HL-60 (cell line): ENCODE measurements around the gene SRPK2.

Source experiments
- DNase-seq, 2 experiments: peaks; one replicate each; pipeline ENCODE4 v3.0.0-alpha.2; 2010 to 2020; ENCODE audit warnings: low read depth in 1 of 2, low spot score in 1 of 2
- H3K27ac ChIP-seq: fragments of 250-450 bp; sonication (Bioruptor Pico); replicated peaks from 2 replicates; pipeline ENCODE4 v1.5.1; 2020; ENCODE audit warnings: mild to moderate bottlenecking, moderate library complexity
- H3K27me3 ChIP-seq: fragments of 250-450 bp; sonication (Bioruptor Pico); 2 replicates; pipeline ENCODE4 v1.5.1; 2021; ENCODE audit warnings: mild to moderate bottlenecking, moderate library complexity; ENCODE audit not compliant: insufficient read depth, poor library complexity, severe bottlenecking
- H3K4me3 ChIP-seq: replicated peaks from 2 replicates; pipeline ENCODE4 v1.5.1; 2011; ENCODE audit warnings: mild to moderate bottlenecking, control low read depth, low read length; ENCODE audit not compliant: insufficient read depth
- CTCF ChIP-seq: IDR thresholded peaks from one replicate; pipeline ENCODE4 v1.5.1; 2011; ENCODE audit warnings: low read length, control low read depth, inconsistent platforms; ENCODE audit not compliant: insufficient read depth
- GABPA ChIP-seq: IDR thresholded peaks from 2 replicates; pipeline ENCODE4 v1.6.1; 2012; ENCODE audit warnings: low read depth
- POLR2AphosphoS5 ChIP-seq: IDR thresholded peaks from 2 replicates; pipeline ENCODE4 v1.6.1; 2012; ENCODE audit warnings: low read depth
- SPI1 ChIP-seq: IDR thresholded peaks from 2 replicates; pipeline ENCODE4 v1.6.1; 2012; ENCODE audit warnings: low read depth, mild to moderate bottlenecking, borderline replicate concordance
- TF ChIP-seq, protein P1 (sequence below): IDR thresholded peaks from 2 replicates; pipeline ENCODE4 v1.6.1; 2012; ENCODE audit warnings: low read depth; ENCODE audit not compliant: insufficient replicate concordance

Gene SRPK2

GRCh38 chr7:105149827-105150226, 238.9 kb downstream of the SRPK2 start:
- TF ChIP-seq GABPA (no peak), CTCF (no peak), POLR2AphosphoS5 (no peak), SPI1 (no peak)
- TF ChIP-seq, protein P1, sequence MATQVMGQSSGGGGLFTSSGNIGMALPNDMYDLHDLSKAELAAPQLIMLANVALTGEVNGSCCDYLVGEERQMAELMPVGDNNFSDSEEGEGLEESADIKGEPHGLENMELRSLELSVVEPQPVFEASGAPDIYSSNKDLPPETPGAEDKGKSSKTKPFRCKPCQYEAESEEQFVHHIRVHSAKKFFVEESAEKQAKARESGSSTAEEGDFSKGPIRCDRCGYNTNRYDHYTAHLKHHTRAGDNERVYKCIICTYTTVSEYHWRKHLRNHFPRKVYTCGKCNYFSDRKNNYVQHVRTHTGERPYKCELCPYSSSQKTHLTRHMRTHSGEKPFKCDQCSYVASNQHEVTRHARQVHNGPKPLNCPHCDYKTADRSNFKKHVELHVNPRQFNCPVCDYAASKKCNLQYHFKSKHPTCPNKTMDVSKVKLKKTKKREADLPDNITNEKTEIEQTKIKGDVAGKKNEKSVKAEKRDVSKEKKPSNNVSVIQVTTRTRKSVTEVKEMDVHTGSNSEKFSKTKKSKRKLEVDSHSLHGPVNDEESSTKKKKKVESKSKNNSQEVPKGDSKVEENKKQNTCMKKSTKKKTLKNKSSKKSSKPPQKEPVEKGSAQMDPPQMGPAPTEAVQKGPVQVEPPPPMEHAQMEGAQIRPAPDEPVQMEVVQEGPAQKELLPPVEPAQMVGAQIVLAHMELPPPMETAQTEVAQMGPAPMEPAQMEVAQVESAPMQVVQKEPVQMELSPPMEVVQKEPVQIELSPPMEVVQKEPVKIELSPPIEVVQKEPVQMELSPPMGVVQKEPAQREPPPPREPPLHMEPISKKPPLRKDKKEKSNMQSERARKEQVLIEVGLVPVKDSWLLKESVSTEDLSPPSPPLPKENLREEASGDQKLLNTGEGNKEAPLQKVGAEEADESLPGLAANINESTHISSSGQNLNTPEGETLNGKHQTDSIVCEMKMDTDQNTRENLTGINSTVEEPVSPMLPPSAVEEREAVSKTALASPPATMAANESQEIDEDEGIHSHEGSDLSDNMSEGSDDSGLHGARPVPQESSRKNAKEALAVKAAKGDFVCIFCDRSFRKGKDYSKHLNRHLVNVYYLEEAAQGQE, result no peak
- no peak for DNase-seq
- no peak overlapping the region for H3K4me3 ChIP-seq
- no peaks in the 10 kb centered on the region for H3K27me3 ChIP-seq
- H3K27ac ChIP-seq, result no peak overlapping the region

GRCh38 chr7:105141068-105141467, 247.7 kb downstream of the SRPK2 start:
- no peak for DNase-seq
- no peak for TF ChIP-seq SPI1
- TF ChIP-seq GABPA, result no peak
- no peak for TF ChIP-seq POLR2AphosphoS5
- TF ChIP-seq, protein P1, result no peak
- no peak for TF ChIP-seq CTCF
- Histone ChIP-seq H3K27me3 (no peaks in the 10 kb centered on the region), H3K4me3 (no peak overlapping the region), H3K27ac (no peak overlapping the region)

DNA sequence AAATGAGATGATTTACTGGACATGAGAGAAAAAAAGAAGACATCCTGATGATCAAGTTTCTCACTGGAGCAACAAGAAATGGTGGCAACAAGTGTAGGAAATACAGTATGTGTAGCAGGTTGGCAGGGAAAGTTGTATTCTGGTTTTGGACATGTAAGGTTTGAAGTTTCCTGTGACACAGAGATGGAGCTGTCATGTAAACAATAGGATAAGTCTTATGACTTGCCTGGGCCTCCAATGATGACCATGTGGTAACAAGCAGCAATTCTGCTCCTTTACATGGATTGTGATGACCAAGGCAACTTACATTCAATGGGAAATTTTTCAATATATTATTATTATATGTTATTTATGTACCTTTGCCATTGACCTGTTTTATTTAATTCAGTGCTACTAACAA, 249.3 kb downstream of the SRPK2 start:
- Histone ChIP-seq H3K4me3 (no peak overlapping the region), H3K27me3 (no peaks in the 10 kb centered on the region), H3K27ac (no peak overlapping the region)
- TF ChIP-seq CTCF (no peak), GABPA (no peak), SPI1 (no peak), POLR2AphosphoS5 (no peak)
- TF ChIP-seq, protein P1, result no peak
- DNase-seq, result no peak
